Measurements from ENCODE around the gene NQO2.

NQO2 gene

DNA sequence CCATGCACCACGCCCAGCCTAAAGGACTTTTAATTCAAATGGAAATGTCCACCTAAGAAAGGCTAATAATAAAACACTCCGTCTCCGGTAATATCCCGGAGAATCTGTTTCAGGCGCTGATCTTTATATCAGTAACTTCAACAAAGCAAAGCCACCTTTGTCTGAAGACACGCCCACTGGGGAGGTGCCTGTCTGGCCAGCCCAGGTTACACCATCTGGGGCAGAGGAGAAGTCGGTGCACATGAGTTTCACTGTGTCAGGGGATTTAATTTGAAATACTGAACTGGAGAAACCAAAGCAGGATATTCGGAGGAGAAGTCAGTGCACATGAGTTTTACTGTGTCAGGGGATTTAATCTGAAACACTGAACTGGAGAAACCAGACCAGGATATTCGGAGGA is 37.7 kb upstream of the NQO2 start:
- H3K4me3 ChIP-seq (ENCODE audit: low read depth, low read length), result no peak overlapping the region
- DNase-seq (ENCODE audit: low read depth, low spot score), result no peak
- TF ChIP-seq CTCF (IDR thresholded peaks at IDR 0.05; ENCODE audit: low read depth, low read length), result no peak
- in situ Hi-C loops (cut with HindIII; ENCODE audit: low sequenced_read_pairs), result no loop called here

- DNase-seq (ENCODE audit: low read depth, low spot score), result no peak
- in situ Hi-C loops (cut with HindIII; ENCODE audit: low sequenced_read_pairs), result no loop called here
- TF ChIP-seq CTCF (IDR thresholded peaks at IDR 0.05; ENCODE audit: low read depth, low read length), result no peak
- H3K4me3 ChIP-seq (ENCODE audit: low read depth, low read length), result no peak overlapping the region
Measured at GRCh38 chr6:2962636-2963035, 37.1 kb upstream of the NQO2 start.

DNA sequence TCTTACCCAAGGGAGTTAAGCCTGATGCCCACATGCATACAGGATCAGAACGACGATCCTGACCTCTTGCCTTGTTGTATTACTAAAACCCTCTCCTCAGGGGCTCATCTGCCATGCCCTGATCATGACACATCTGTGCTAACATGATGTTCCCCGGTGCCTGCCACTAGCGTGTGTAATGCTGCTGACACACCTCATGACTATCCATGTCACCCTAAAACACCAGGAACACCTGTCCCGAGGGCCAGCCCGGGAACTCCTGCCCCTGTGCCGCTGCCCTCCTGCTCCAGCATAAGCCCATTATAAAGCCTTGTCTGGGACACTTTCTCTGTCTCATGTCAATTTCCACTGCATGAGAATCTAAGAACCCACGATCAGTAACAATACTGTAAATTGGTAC is 35.9 kb upstream of the NQO2 start:
- no peak for DNase-seq (ENCODE audit: low read depth, low spot score)
- H3K4me3 ChIP-seq (ENCODE audit: low read depth, low read length), result no peak overlapping the region
- no peak for TF ChIP-seq CTCF (IDR thresholded peaks at IDR 0.05; ENCODE audit: low read depth, low read length)
- in situ Hi-C loops (cut with HindIII; ENCODE audit: low sequenced_read_pairs), result no loop called here

GRCh38 chr6:2964793-2965505 is 34.7 kb upstream of the NQO2 start:
- TF ChIP-seq CTCF (IDR thresholded peaks at IDR 0.05; ENCODE audit: low read depth, low read length), result no peak
- no peak overlapping the region for H3K4me3 ChIP-seq (ENCODE audit: low read depth, low read length)
- no peak for DNase-seq (ENCODE audit: low read depth, low spot score)
- in situ Hi-C loops (cut with HindIII; ENCODE audit: low sequenced_read_pairs), result no loop called here

GRCh38 chr6:2966347-2966746 is 33.3 kb upstream of the NQO2 start:
- no peak for DNase-seq (ENCODE audit: low read depth, low spot score)
- in situ Hi-C loops (cut with HindIII; ENCODE audit: low sequenced_read_pairs), result no loop called here
- no peak for TF ChIP-seq CTCF (IDR thresholded peaks at IDR 0.05; ENCODE audit: low read depth, low read length)
- H3K4me3 ChIP-seq (ENCODE audit: low read depth, low read length), result no peak overlapping the region

- TF ChIP-seq CTCF (IDR thresholded peaks at IDR 0.05; ENCODE audit: low read depth, low read length), result no peak
- in situ Hi-C loops (cut with HindIII; ENCODE audit: low sequenced_read_pairs), result no loop called here
- no peak for DNase-seq (ENCODE audit: low read depth, low spot score)
- no peak overlapping the region for H3K4me3 ChIP-seq (ENCODE audit: low read depth, low read length)
Measured at GRCh38 chr6:2967936-2968335, 31.8 kb upstream of the NQO2 start.

Data from astrocyte of the spinal cord (primary cell).